HG02678 (cell line): ENCODE results near the gene EXOC6.
"Not testable (repeated sequence)": the region's sequence is repeated elsewhere in the genome, so short reads cannot be mapped to it uniquely, and the experiment has no call there.

Experiments
- ATAC-seq: cut with Tn5 transposase; IDR thresholded peaks from one replicate; pipeline ENCODE4 v1.9.1; 2021; ENCODE audit warnings: mild to moderate bottlenecking, moderate library complexity; ENCODE audit not compliant: unreplicated experiment

Gene EXOC6

GRCh38 chr10:93101148-93101547, 252.8 kb downstream of the EXOC6 start:
- ATAC-seq, result not testable (repeated sequence)

- no peak for ATAC-seq
These were observed 255.6 kb downstream of the EXOC6 start for GRCh38 chr10:93103953-93104352.

GRCh38 chr10:93106631-93107072, 258.3 kb downstream of the EXOC6 start:
- no peak for ATAC-seq
